AG04450 (cell line): ENCODE results near the gene ATF3. TPM values are rescaled to one million over a fixed set of nuclear protein-coding genes. Genes with fewer than 3 reads are reported as not detected.

Source experiments
- CTCF ChIA-PET: fragments of 300-600, 350-600 bp; formaldehyde crosslinking; extraction: SDS; loops from one replicate; lab custom pipeline; 2022; ENCODE audit warnings: antibody characterized with exemption, inconsistent platforms; lab: Charles Lee
- POLR2A ChIA-PET: fragments of 350-600 bp; formaldehyde crosslinking; extraction: SDS; loops from one replicate; lab custom pipeline; 2021; ENCODE audit warnings: antibody characterized with exemption, inconsistent platforms; lab: Yijun Ruan, JAX
- DNase-seq: peaks from one replicate; pipeline ENCODE4 v3.0.0-alpha.2; 2011; ENCODE audit warnings: low read depth, low spot score
- H3K27ac ChIP-seq: one replicate; pipeline ENCODE4 v1.5.1; 2012; ENCODE audit warnings: low read depth, low read length, control low read depth
- H3K27me3 ChIP-seq: one replicate; pipeline ENCODE4 v1.6.0; 2012; ENCODE audit warnings: low read length; ENCODE audit not compliant: control insufficient read depth, insufficient read depth
- H3K4me3 ChIP-seq: 2 replicates; pipeline ENCODE4 v1.5.1; 2011; ENCODE audit warnings: mild to moderate bottlenecking, low read depth, low read length, control low read depth
- H3K9me3 ChIP-seq: 2 replicates; pipeline ENCODE4 v1.5.1; 2012; ENCODE audit warnings: low read length; ENCODE audit not compliant: control insufficient read depth, insufficient read depth
- CTCF ChIP-seq: IDR thresholded peaks from 2 replicates; pipeline ENCODE4 v1.5.1; 2011; ENCODE audit warnings: low read depth, low read length, control low read depth, inconsistent platforms
- polyA plus RNA-seq: library from polyadenylated mRNA; depleted of rRNA; stranded (reverse); fragments of >200 nt; gene quantifications from 2 replicates; pipeline ENCODE4 v1.2.3, GENCODE V29; 2011

The ATF3 gene
- polyA plus RNA-seq, 1 experiment: 5.5 TPM

- H3K27ac ChIP-seq: no peak overlapping the region
- H3K4me3 ChIP-seq: no peak overlapping the region
- H3K27me3 ChIP-seq: peaks cover 3% of the 10 kb centered on the region
- CTCF ChIA-PET: interaction anchor here (0.7 to 1.0 kb wide), 2 partner anchors 19 to 169 kb away, joined by 3 to 5 read pairs; no protein-coding TSS in a partner anchor
- POLR2A ChIA-PET: no interaction called here
- DNase-seq: no peak
- H3K9me3 ChIP-seq: no peaks in the 10 kb centered on the region
- TF ChIP-seq CTCF: no peak
Measured at GRCh38 chr1:212645546-212646543, 37.3 kb downstream of the ATF3 start.

- Histone ChIP-seq H3K27ac (no peak overlapping the region), H3K9me3 (no peaks in the 10 kb centered on the region), H3K27me3 (peaks cover 3% of the 10 kb centered on the region), H3K4me3 (no peak overlapping the region)
- CTCF ChIA-PET: interaction anchor here (4.9 kb wide), 1 partner anchor 18 kb away, joined by 40 read pairs; no protein-coding TSS in a partner anchor
- no peak for DNase-seq
- POLR2A ChIA-PET: no interaction called here
- TF ChIP-seq CTCF: no peak
Measured at GRCh38 chr1:212646588-212646987, 38.0 kb downstream of the ATF3 start.

- Histone ChIP-seq H3K4me3 (no peak overlapping the region), H3K27ac (no peak overlapping the region), H3K9me3 (no peaks in the 10 kb centered on the region), H3K27me3 (peaks cover 3% of the 10 kb centered on the region)
- ChIA-PET CTCF (interaction anchor here (4.9 kb wide), 1 partner anchor 18 kb away, joined by 40 read pairs; no protein-coding TSS in a partner anchor), POLR2A (no interaction called here)
- DNase-seq: no peak
- TF ChIP-seq CTCF: no peak
Measured at GRCh38 chr1:212647004-212647403, 38.4 kb downstream of the ATF3 start.

GRCh38 chr1:212648431-212648830, 39.9 kb downstream of the ATF3 start:
- Histone ChIP-seq H3K9me3 (no peaks in the 10 kb centered on the region), H3K27ac (no peak overlapping the region), H3K4me3 (no peak overlapping the region), H3K27me3 (peaks cover 3% of the 10 kb centered on the region)
- TF ChIP-seq CTCF: no peak
- CTCF ChIA-PET: interaction anchor here (0.6 to 4.9 kb wide), 3 partner anchors 11 to 17 kb away, joined by 3 to 40 read pairs (median 3); no protein-coding TSS in a partner anchor
- DNase-seq: no peak
- POLR2A ChIA-PET: no interaction called here

- Histone ChIP-seq H3K4me3 (no peak overlapping the region), H3K27ac (no peak overlapping the region), H3K27me3 (peaks cover 3% of the 10 kb centered on the region), H3K9me3 (no peaks in the 10 kb centered on the region)
- POLR2A ChIA-PET: no interaction called here
- CTCF ChIA-PET: interaction anchor here (0.6 to 4.9 kb wide), 3 partner anchors 10 to 16 kb away, joined by 3 to 40 read pairs (median 3); no protein-coding TSS in a partner anchor
- DNase-seq: no peak
- no peak for TF ChIP-seq CTCF
Measured at GRCh38 chr1:212649020-212649419, 40.5 kb downstream of the ATF3 start.
